A549 (cell line): ENCODE measurements around the gene MGMT. TPM values are rescaled to one million over a fixed set of nuclear protein-coding genes. Genes with fewer than 3 reads are reported as not detected.

Experiments used
- ATAC-seq, 2 experiments: fragments of 200-7000 bp in 1 of 2; fragments of >200 bp in 1 of 2; cut with Nextera tagmentation in 1 of 2; cut with Tn5 transposase in 1 of 2; 3 replicates each; pipeline versions ENCODE4 v1.8.0 to v1.9.1; 2018 to 2020; ENCODE audit warnings: mild to moderate bottlenecking in 1 of 2, moderate library complexity in 1 of 2
- CTCF ChIA-PET: fragments of 300-600 bp; sonication (Branson Sonifier 250); formaldehyde crosslinking; extraction: SDS; loops from one replicate; lab custom pipeline; 2021; ENCODE audit warnings: antibody characterized with exemption, inconsistent platforms; lab: Yijun Ruan, JAX
- POLR2A ChIA-PET: fragments of 350-600 bp; formaldehyde crosslinking; extraction: SDS; loops from one replicate; lab custom pipeline; 2021; ENCODE audit warnings: antibody characterized with exemption, inconsistent platforms; lab: Yijun Ruan, JAX
- DNase-seq, 2 experiments: peaks; one replicate each; pipeline versions ENCODE4 v3.0.0 to v3.0.0-alpha.2; 2011 to 2016; ENCODE audit warnings: low read depth in 1 of 2, low spot score in 1 of 2
- FAIRE-seq: peaks from 2 replicates; lab custom pipeline; 2011; peaks lifted over from hg19 to GRCh38; lab: Jason Lieb, UNC
- H3K27ac ChIP-seq, 2 experiments: fragments of >200 bp; sonication (Bioruptor Twin); formaldehyde crosslinking; 3 replicates each; pipeline ENCODE4 v1.5.1; 2016 to 2017
- H3K4me1 ChIP-seq: fragments of >200 bp; sonication (Bioruptor Twin); formaldehyde crosslinking; 3 replicates; pipeline ENCODE4 v1.6.1; 2016
- H3K4me2 ChIP-seq: fragments of >200 bp; sonication (Bioruptor Twin); formaldehyde crosslinking; 3 replicates; pipeline ENCODE4 v1.6.1; 2016
- H3K4me3 ChIP-seq: fragments of >200 bp; sonication (Bioruptor Twin); formaldehyde crosslinking; 3 replicates; pipeline ENCODE4 v1.5.1; 2016
- H3K9me3 ChIP-seq: fragments of >200 bp; sonication (Bioruptor Twin); formaldehyde crosslinking; 3 replicates; pipeline ENCODE4 v1.6.1; 2016
- BHLHE40 ChIP-seq: IDR thresholded peaks from 2 replicates; pipeline ENCODE4 v1.6.1; 2012; ENCODE audit warnings: low read depth, low read length, inconsistent platforms
- CEBPB ChIP-seq, 2 experiments: fragments of >200 bp in 1 of 2; sonication (Bioruptor Twin) in 1 of 2; formaldehyde crosslinking in 1 of 2; IDR thresholded peaks; 2 replicates each; pipeline ENCODE4 v1.6.1; 2012 to 2016
- CHD4 ChIP-seq: fragments of 200-600 bp; sonication (generic); IDR thresholded peaks from 2 replicates; pipeline ENCODE4 v1.6.1; 2016; ENCODE audit warnings: antibody characterized with exemption, mild to moderate bottlenecking, borderline replicate concordance
- CTCF ChIP-seq: fragments of >200 bp; sonication (Bioruptor Twin); formaldehyde crosslinking; IDR thresholded peaks from 3 replicates; pipeline ENCODE4 v1.5.1; 2016
- E2F6 ChIP-seq: IDR thresholded peaks from 2 replicates; pipeline ENCODE4 v1.6.1; 2012; ENCODE audit warnings: low read depth, borderline replicate concordance
- FOSB ChIP-seq: fragments of 250-450 bp; sonication (Bioruptor Pico); IDR thresholded peaks from 2 replicates; pipeline ENCODE4 v1.5.0; 2020; ENCODE audit warnings: mild to moderate bottlenecking, moderate library complexity
- HOXA7 ChIP-seq: fragments of 250-450 bp; sonication (Bioruptor Pico); IDR thresholded peaks from 2 replicates; pipeline ENCODE4 v1.5.0; 2020; ENCODE audit warnings: mild to moderate bottlenecking, moderate library complexity
- HOXB5 ChIP-seq: fragments of 250-450 bp; sonication (Bioruptor Pico); IDR thresholded peaks from 2 replicates; pipeline ENCODE4 v1.5.0; 2020; ENCODE audit warnings: mild to moderate bottlenecking, moderate library complexity
- JUN ChIP-seq, 2 experiments: fragments of >200 bp; sonication (Bioruptor Twin); formaldehyde crosslinking; IDR thresholded peaks; 2 replicates in 1 of 2; 3 replicates in 1 of 2; pipeline ENCODE4 v1.6.1; 2016 to 2017
- MYC ChIP-seq: IDR thresholded peaks from 2 replicates; pipeline ENCODE4 v1.6.1; 2012; ENCODE audit warnings: mild to moderate bottlenecking, inconsistent platforms, low read length, improper control_type of control experiment, borderline replicate concordance
- NPAS2 ChIP-seq: fragments of 250-450 bp; sonication (Bioruptor Pico); IDR thresholded peaks from 2 replicates; pipeline ENCODE4 v1.8.0; 2022; ENCODE audit warnings: mild to moderate bottlenecking, moderate library complexity, borderline replicate concordance
- PBX3 ChIP-seq: IDR thresholded peaks from 2 replicates; pipeline ENCODE4 v1.6.1; 2012
- POLR2A ChIP-seq: IDR thresholded peaks from 2 replicates; pipeline ENCODE4 v1.6.1; 2012; ENCODE audit warnings: mild to moderate bottlenecking, low read length
- RARB ChIP-seq: fragments of 250-450 bp; sonication (Bioruptor Pico); IDR thresholded peaks from 2 replicates; pipeline ENCODE4 v1.8.0; 2021; ENCODE audit warnings: mild to moderate bottlenecking, moderate library complexity
- RFX5 ChIP-seq: fragments of 450-650 bp; IDR thresholded peaks from 2 replicates; pipeline ENCODE4 v1.7.1; 2014; ENCODE audit warnings: antibody characterized with exemption, mild to moderate bottlenecking, moderate library complexity
- TFCP2L1 ChIP-seq: fragments of 250-450 bp; sonication (Bioruptor Pico); IDR thresholded peaks from 2 replicates; pipeline ENCODE4 v1.5.0; 2021; ENCODE audit warnings: mild to moderate bottlenecking
- ZC3H11A ChIP-seq: fragments of 450-650 bp; IDR thresholded peaks from 2 replicates; pipeline ENCODE4 v1.6.1; 2014; ENCODE audit warnings: antibody characterized with exemption, mild to moderate bottlenecking
- ZFP36 ChIP-seq: fragments of 450-650 bp; IDR thresholded peaks from 2 replicates; pipeline ENCODE4 v1.6.1; 2014; ENCODE audit warnings: borderline replicate concordance; ENCODE audit not compliant: partially characterized antibody
- WGBS: methylation state at CpG from one replicate; pipeline ENCODE4 v1.1.6; 2017; ENCODE audit errors: missing lambda C conversion rate; 5-methylcytosine and 5-hydroxymethylcytosine counted together
- polyA plus RNA-seq, 4 experiments: library from polyadenylated mRNA; depleted of rRNA in 3 of 4; stranded (reverse); fragments of >200 nt; fragmentation: RNase III in 1 of 4; extraction: RNeasy Plus Mini Kit Qiagen cat#74134 plus additional on column Dnase treatment in 1 of 4; gene quantifications; 2 replicates in 3 of 4; 3 replicates in 1 of 4; pipeline ENCODE4 v1.2.3, GENCODE V29; 2011 to 2017

Gene MGMT
- polyA plus RNA-seq, 2 of the 4 experiments (the other 2 are of a cell fraction) = 4.9 to 5.2 TPM

GRCh38 chr10:129631870-129632623 lies 165.0 kb downstream of the MGMT start:
- ATAC-seq (no peak), DNase-seq (no peak), FAIRE-seq (no peak)
- Histone ChIP-seq H3K9me3 (peaks cover 8% of the 10 kb centered on the region; the same call in 1 of the 3 replicates), H3K4me2 (no peak overlapping the region), H3K27ac (no peak overlapping the region), H3K4me1 (no peaks in the 10 kb centered on the region), H3K4me3 (no peak overlapping the region)
- ChIA-PET POLR2A (no interaction called here), CTCF (no interaction called here)
- TF ChIP-seq POLR2A (no peak), ZFP36 (no peak), CTCF (no peak), BHLHE40 (no peak)
- WGBS = 50% methylated on average over 17 of the region's 17 CpGs

GRCh38 chr10:129637010-129637409 lies 170.0 kb downstream of the MGMT start:
- Histone ChIP-seq H3K4me1 (0 out of 3 replicates have a peak, but pooled peaks cover under 1% of the 10 kb centered on the region), H3K27ac (no peak overlapping the region), H3K9me3 (peaks cover 8% of the 10 kb centered on the region; the same call in 1 of the 3 replicates), H3K4me3 (no peak overlapping the region), H3K4me2 (no peak overlapping the region)
- TF ChIP-seq MYC = no peak
- no peak for TF ChIP-seq CTCF
- TF ChIP-seq ZC3H11A = no peak
- TF ChIP-seq JUN (IDR thresholded peaks at IDR 0.05) = no peak
- TF ChIP-seq NPAS2 (CRISPR knock-in tag) = no peak
- no peak for FAIRE-seq
- no peak for ATAC-seq
- POLR2A ChIA-PET = no interaction called here
- CTCF ChIA-PET = no interaction called here
- DNase-seq = no peak
- WGBS = 32% methylated on average over 3 of the region's 3 CpGs

- DNase-seq = no peak
- no peak for ATAC-seq
- Histone ChIP-seq H3K9me3 (peaks cover 8% of the 10 kb centered on the region; the same call in 1 of the 3 replicates), H3K27ac (no peak overlapping the region), H3K4me1 (0 out of 3 replicates have a peak, but pooled peaks cover 6% of the 10 kb centered on the region), H3K4me3 (no peak overlapping the region), H3K4me2 (no peak overlapping the region)
- CTCF ChIA-PET = no interaction called here
- POLR2A ChIA-PET = no interaction called here
- no peak for FAIRE-seq
- TF ChIP-seq TFCP2L1 (CRISPR knock-in tag) = no peak
- TF ChIP-seq NPAS2 (CRISPR knock-in tag) = no peak
- no peak for TF ChIP-seq PBX3
- no peak for TF ChIP-seq HOXA7
- TF ChIP-seq CTCF = no peak
- TF ChIP-seq FOSB (CRISPR knock-in tag) = no peak
- no peak for TF ChIP-seq HOXB5 (CRISPR knock-in tag)
- no peak for TF ChIP-seq RARB
- no peak for TF ChIP-seq CEBPB (IDR thresholded peaks at IDR 0.05)
- TF ChIP-seq JUN (IDR thresholded peaks at IDR 0.05) = no peak
- no peak for TF ChIP-seq ZC3H11A
- TF ChIP-seq MYC = no peak
- TF ChIP-seq E2F6 = no peak
- TF ChIP-seq CHD4 = no peak
- no peak for TF ChIP-seq ZFP36
- no peak for TF ChIP-seq RFX5
- 39% methylated on average over 5 of the region's 5 CpGs for WGBS
These were observed 170.8 kb downstream of the MGMT start for GRCh38 chr10:129637846-129638245.
